Heart left ventricle (tissue), 16 donors: ENCODE measurements around the gene FAM120AOS. TPM values are rescaled to one million over a fixed set of nuclear protein-coding genes. Genes with fewer than 3 reads are reported as not detected.

Experiments
- ATAC-seq, 4 donors: fragments of 200-7000 bp; cut with Tn5 transposase; one replicate each; pipeline ENCODE4 v1.9.1; 2020 to 2022; ENCODE audit warnings: moderate library complexity in 4 of 4, mild to moderate bottlenecking in 3 of 4, moderate number of reproducible peaks in 1 of 4
- DNase-seq, 5 donors: peaks; one replicate each; pipeline ENCODE4 v3.0.0-alpha.2; 2020
- H3K27ac ChIP-seq, 12 donors: fragments of 200-600 bp; sonication (generic) in 4 of 12; one replicate each; pipeline versions ENCODE4 v1.5.0 to v1.8.0; 2016 to 2022; ENCODE audit warnings: mild to moderate bottlenecking in 2 of 12
- H3K27me3 ChIP-seq, 9 donors: fragments of 200-600 bp; sonication (generic) in 2 of 9; one replicate each; pipeline versions ENCODE4 v1.5.1 to v1.8.0; 2016 to 2022; ENCODE audit warnings: mild to moderate bottlenecking in 3 of 9
- H3K36me3 ChIP-seq, 9 donors: fragments of 200-600 bp; sonication (generic) in 2 of 9; one replicate each; pipeline versions ENCODE4 v1.5.0 to v1.8.0; 2018 to 2022; ENCODE audit warnings: mild to moderate bottlenecking in 2 of 9
- H3K4me1 ChIP-seq, 12 donors: fragments of 200-600 bp; sonication (generic) in 4 of 12; one replicate each; pipeline versions ENCODE4 v1.5.0 to v1.8.0; 2016 to 2022; ENCODE audit warnings: mild to moderate bottlenecking in 3 of 12
- H3K4me3 ChIP-seq, 12 donors: fragments of 200-600 bp; sonication (generic) in 4 of 12; one replicate each; pipeline versions ENCODE4 v1.5.0 to v1.8.0; 2017 to 2022; ENCODE audit warnings: mild to moderate bottlenecking in 9 of 12, moderate library complexity in 4 of 12
- H3K9me3 ChIP-seq, 12 donors: fragments of 200-600 bp; sonication (generic) in 4 of 12; one replicate each; pipeline versions ENCODE4 v1.5.0 to v1.8.0; 2016 to 2022; ENCODE audit warnings: mild to moderate bottlenecking in 1 of 12
- POLR2A ChIP-seq, 2 donors: fragments of 450-650 bp; IDR thresholded peaks; one replicate each; pipeline ENCODE4 v1.6.1; 2017; ENCODE audit warnings: antibody characterized with exemption in 2 of 2, mild to moderate bottlenecking in 2 of 2, moderate library complexity in 2 of 2
- WGBS, 4 donors: extraction: QIAGEN DNeasy Blood & Tissue Kit in 2 of 4; methylation state at CpG; one replicate each; pipeline versions ENCODE4 v1.1.5 to v1.1.7; 2013 to 2018; 5-methylcytosine and 5-hydroxymethylcytosine counted together
- intact Hi-C, 10 donors: fragments of 100-400 bp; cut with DNase I; formaldehyde crosslinking; loops; one replicate each; pipeline versions ENCODE4 v1.11.1 to v1.14.2; 2022
- polyA plus RNA-seq, 2 donors: library from polyadenylated mRNA; stranded (reverse); fragments of 200-250 nt; gene quantifications; one replicate each; pipeline ENCODE4 v1.2.3, GENCODE V29; 2013
- total RNA-seq, 9 donors: library from RNA; depleted of rRNA in 2 of 9; stranded (reverse); fragments of >200 nt in 2 of 9; fragmentation: NEBNext Ultra II Directional in 3 of 9; extraction: Animal tissue kit (Norgen Biotek cat#: 25700) in 3 of 9; gene quantifications; one replicate each; pipeline versions ENCODE4 v1.1.0 to v1.2.4, GENCODE V29; 2016 to 2023
- TF ChIP-seq, protein P1 (sequence below), 12 donors: fragments of 200-600 bp; sonication (generic) in 4 of 12; IDR thresholded peaks; one replicate each; pipeline versions ENCODE4 v1.5.0 to v1.8.0; 2018 to 2022; ENCODE audit warnings: antibody characterized with exemption in 12 of 12, mild to moderate bottlenecking in 5 of 12
- donor health status: ischemic (EF 13 %, LVEDD 7.1; RV severe dilation, severe dysfunction).
- donor health status: healthy with polysubstance abuse.
- donor health status: DM: no; HTN: yes; CAD: no.
- donor health status: DM: no; HTN: no; CAD: no.
- donor health status: ischemic (EF 25% LVEDD 6.9; RV normal size, moderate dysfunction).
- donor health status: ischemic (EF 25% LVEDD 5.7; RV mildly dilated, moderate dysfunction).
- donor health status: healthy.
- donor health status: DM: yes; HTN: yes; CAD: no.
- donor health status: ischemic (EF 35%, LVEDD 5.7; RV mildly dilated, moderate dysfunction).
- donor health status: nonischemic (EF 11% LVEDD 7.7; RV severe dilation, severe dysfunction).
- donor health status: DM: yes; HTN: yes; CAD: no.
- donor health status: PGD.
- donor health status: ischemic (EF 29% LVEDD 5.4; RV normal size, mild dysfunction).
- donor health status: nonischemic (EF 23%, LVEDD 6.1; RV moderate dilation, normal function).

The FAM120AOS gene
- total and polyA plus RNA-seq, 11 donors = 22.2 to 38.8 (median 33.2) TPM

DNA sequence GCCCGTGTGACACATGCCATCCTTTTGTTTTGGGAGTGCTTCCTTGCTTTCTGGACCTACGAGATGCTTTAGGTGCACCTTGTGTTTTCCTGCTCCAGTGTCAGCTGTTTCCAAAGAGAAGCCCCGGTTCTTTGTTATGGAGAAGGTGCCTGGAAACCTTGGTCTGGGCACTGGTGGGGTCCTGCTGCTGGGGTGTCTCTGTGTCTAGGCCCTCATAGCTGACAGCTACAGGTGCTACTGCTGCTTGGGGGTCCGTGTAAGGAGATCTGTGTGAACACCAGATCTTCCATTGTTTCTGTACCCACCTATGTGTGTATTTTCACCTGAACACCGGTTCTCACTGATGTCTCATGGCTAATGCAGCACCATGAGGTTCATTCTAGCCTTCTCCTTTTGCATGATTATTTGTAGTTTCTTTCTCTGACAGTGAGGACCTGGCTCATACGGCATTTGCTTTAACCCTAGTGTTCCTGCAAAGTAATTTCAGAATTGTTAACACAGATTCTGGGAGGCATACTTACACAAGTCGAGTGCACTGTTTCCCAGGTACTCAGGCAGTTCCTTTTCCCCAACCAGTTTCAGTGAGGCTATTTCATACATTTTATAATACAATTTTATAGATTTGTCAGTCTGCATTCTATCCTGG is 13.2 kb upstream of the FAM120AOS start:
- Histone ChIP-seq H3K27me3 (no peaks in the 10 kb centered on the region), H3K36me3 (peaks cover 0 to 6% (median 0%) of the 10 kb centered on the region in 9 donors), H3K4me3 (no peak overlapping the region), H3K4me1 (peaks cover 16 to 89% (median 67%) of the 10 kb centered on the region in 12 donors), H3K9me3 (no peaks in the 10 kb centered on the region), H3K27ac (peak overlapping the region in 6 of 12 donors; percentile 6 to 54 (median 26))
- 43 to 58% (median 54%) methylated on average over 7 of the region's 7 CpGs for WGBS, 4 donors
- intact Hi-C loops = no loop called here
- TF ChIP-seq POLR2A (IDR thresholded peaks at IDR 0.05) = no peak
- TF ChIP-seq, protein P1, sequence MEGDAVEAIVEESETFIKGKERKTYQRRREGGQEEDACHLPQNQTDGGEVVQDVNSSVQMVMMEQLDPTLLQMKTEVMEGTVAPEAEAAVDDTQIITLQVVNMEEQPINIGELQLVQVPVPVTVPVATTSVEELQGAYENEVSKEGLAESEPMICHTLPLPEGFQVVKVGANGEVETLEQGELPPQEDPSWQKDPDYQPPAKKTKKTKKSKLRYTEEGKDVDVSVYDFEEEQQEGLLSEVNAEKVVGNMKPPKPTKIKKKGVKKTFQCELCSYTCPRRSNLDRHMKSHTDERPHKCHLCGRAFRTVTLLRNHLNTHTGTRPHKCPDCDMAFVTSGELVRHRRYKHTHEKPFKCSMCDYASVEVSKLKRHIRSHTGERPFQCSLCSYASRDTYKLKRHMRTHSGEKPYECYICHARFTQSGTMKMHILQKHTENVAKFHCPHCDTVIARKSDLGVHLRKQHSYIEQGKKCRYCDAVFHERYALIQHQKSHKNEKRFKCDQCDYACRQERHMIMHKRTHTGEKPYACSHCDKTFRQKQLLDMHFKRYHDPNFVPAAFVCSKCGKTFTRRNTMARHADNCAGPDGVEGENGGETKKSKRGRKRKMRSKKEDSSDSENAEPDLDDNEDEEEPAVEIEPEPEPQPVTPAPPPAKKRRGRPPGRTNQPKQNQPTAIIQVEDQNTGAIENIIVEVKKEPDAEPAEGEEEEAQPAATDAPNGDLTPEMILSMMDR (IDR thresholded peaks at IDR 0.05) = no peak
- DNase-seq (no peak), ATAC-seq (peak in 1 of 4 donors; percentile 32)

DNA sequence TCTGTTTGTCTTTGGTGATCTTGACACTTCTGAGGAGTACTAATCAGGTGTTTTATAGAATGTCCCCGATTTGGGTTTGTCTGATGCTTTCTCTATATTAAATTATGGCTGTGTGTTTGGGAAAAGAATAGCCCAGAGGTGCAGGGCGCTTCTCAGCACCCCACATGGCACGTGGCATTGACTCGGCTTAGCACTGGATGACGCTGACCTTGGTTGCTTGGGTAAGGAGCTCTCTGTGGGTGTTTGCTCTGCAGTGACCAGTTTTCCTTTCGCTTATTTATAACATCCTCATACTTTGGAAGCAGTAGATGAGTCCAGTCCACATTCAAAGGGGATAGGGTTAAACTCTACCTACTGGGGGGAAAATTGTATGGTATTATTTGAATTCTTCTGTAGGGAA is 12.5 kb upstream of the FAM120AOS start:
- 70 to 82% (median 73%) methylated on average over 6 of the region's 6 CpGs for WGBS, 4 donors
- intact Hi-C loops = no loop called here
- H3K36me3 ChIP-seq = no peaks in the 10 kb centered on the region
- no peak overlapping the region for H3K4me3 ChIP-seq
- peak overlapping the region in 6 of 12 donors; percentile 15 to 54 (median 26) for H3K27ac ChIP-seq
- peaks cover 16 to 91% (median 66%) of the 10 kb centered on the region in 12 donors for H3K4me1 ChIP-seq
- ATAC-seq (peak in 3 of 4 donors; percentile 69 to 73 (median 70)), DNase-seq (no peak)
- no peaks in the 10 kb centered on the region for H3K9me3 ChIP-seq
- TF ChIP-seq POLR2A (IDR thresholded peaks at IDR 0.05) = no peak
- TF ChIP-seq, protein P1 (IDR thresholded peaks at IDR 0.05) = no peak
- H3K27me3 ChIP-seq = no peaks in the 10 kb centered on the region

DNA sequence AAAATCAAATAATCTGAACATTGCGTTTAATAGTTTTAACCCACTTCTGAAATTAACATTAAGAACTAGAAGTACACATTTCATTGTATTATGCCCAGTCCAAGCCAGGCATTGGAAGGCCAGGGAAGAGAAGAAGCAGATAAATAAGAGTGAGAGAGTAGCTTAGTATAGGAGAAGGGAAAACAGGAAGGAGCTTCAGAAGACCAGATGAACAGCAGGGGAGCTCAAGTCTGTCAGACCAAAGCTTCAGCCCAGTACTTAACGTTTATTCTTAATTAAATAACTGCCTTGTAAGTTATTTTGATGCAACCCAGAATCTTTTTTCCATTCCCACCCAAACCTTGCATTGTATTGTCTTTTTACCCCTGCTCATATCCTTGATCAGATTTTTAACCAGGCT is 11.5 kb upstream of the FAM120AOS start:
- Histone ChIP-seq H3K4me3 (no peak overlapping the region), H3K9me3 (no peaks in the 10 kb centered on the region), H3K27ac (peak overlapping the region in 6 of 12 donors; percentile 15 to 54 (median 32)), H3K27me3 (no peaks in the 10 kb centered on the region), H3K36me3 (no peaks in the 10 kb centered on the region), H3K4me1 (peaks cover 16 to 94% (median 62%) of the 10 kb centered on the region in 12 donors)
- intact Hi-C loops = no loop called here
- 56 to 62% (median 59%) methylated on average over 2 of the region's 2 CpGs for WGBS, 4 donors
- TF ChIP-seq POLR2A (IDR thresholded peaks at IDR 0.05) = no peak
- TF ChIP-seq, protein P1 (IDR thresholded peaks at IDR 0.05) = no peak
- ATAC-seq (no peak), DNase-seq (no peak)

DNA sequence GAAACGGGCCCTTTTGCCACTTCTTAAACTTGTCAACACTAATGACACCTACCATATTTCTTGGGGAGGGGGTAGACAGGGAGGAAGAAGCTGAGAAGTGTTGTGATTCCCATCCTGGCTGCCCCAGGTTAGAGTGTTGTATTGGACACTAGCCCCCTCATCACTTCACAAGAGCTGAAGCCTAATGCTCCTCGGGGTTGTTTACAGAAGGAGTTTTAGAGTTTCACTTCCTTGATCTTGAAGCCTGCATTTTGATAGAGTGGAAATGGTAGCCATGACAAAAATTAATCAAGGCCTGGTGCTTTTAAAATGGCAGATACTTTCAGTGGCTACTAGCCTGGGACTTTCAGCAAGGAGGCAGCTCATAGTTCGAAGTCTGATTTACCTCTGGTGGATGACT is 11.0 kb upstream of the FAM120AOS start:
- ATAC-seq (no peak), DNase-seq (no peak)
- intact Hi-C loops = no loop called here
- H3K27me3 ChIP-seq = no peaks in the 10 kb centered on the region
- H3K4me3 ChIP-seq = no peak overlapping the region
- TF ChIP-seq POLR2A (IDR thresholded peaks at IDR 0.05) = no peak
- TF ChIP-seq, protein P1 (IDR thresholded peaks at IDR 0.05) = no peak
- WGBS, 4 donors = 68 to 71% (median 70%) methylated on average over 3 of the region's 3 CpGs
- no peaks in the 10 kb centered on the region for H3K36me3 ChIP-seq
- H3K27ac ChIP-seq = peak overlapping the region in 4 of 12 donors; percentile 1 to 54 (median 36)
- H3K4me1 ChIP-seq = peaks cover 13 to 94% (median 61%) of the 10 kb centered on the region in 12 donors
- H3K9me3 ChIP-seq = no peaks in the 10 kb centered on the region
